Prostate gland (tissue), 2 donors: ENCODE results near the gene TMEM235.

Experiments
- CTCF ChIP-seq, 4 experiments: fragments of 200-600 bp in 2 of 4; fragments of 450-650 bp in 2 of 4; sonication (generic) in 2 of 4; IDR thresholded peaks; 1 replicate in 3 of 4; 2 replicates in 1 of 4; pipeline ENCODE4 v1.5.1; 2016 to 2019; ENCODE audit warnings: antibody characterized with exemption in 4 of 4, mild to moderate bottlenecking in 2 of 4, moderate library complexity in 2 of 4
- POLR2A ChIP-seq: fragments of 450-650 bp; IDR thresholded peaks from one replicate; pipeline ENCODE4 v1.6.1; 2016; ENCODE audit warnings: antibody characterized with exemption, mild to moderate bottlenecking
- POLR2AphosphoS5 ChIP-seq: sonication (generic); formaldehyde crosslinking; IDR thresholded peaks from one replicate; pipeline ENCODE4 v1.6.1; 2017; ENCODE audit warnings: antibody characterized with exemption

- no peak for TF ChIP-seq POLR2A
- TF ChIP-seq CTCF (IDR thresholded peaks at IDR 0.05), result no peak
- no peak for TF ChIP-seq POLR2AphosphoS5
Measured at GRCh38 chr17:78223061-78223460, 8.4 kb upstream of the TMEM235 start.
